Breast epithelium (tissue), 3 donors: ENCODE measurements around the gene RAPGEF1.

Experiments used
- CTCF ChIP-seq, 3 donors: fragments of 450-650 bp; IDR thresholded peaks; one replicate each; pipeline ENCODE4 v1.5.1; 2016 to 2017; ENCODE audit warnings: antibody characterized with exemption in 3 of 3, mild to moderate bottlenecking in 3 of 3, moderate library complexity in 3 of 3
- POLR2A ChIP-seq: fragments of 450-650 bp; IDR thresholded peaks from one replicate; pipeline ENCODE4 v1.6.1; 2016; ENCODE audit warnings: antibody characterized with exemption, mild to moderate bottlenecking, moderate library complexity
- POLR2AphosphoS5 ChIP-seq, 3 donors: sonication (generic); formaldehyde crosslinking; IDR thresholded peaks; one replicate each; pipeline ENCODE4 v1.6.1; 2017; ENCODE audit warnings: antibody characterized with exemption in 3 of 3

GRCh38 chr9:131543141-131543540 lies 196.7 kb downstream of the RAPGEF1 start:
- no peak for TF ChIP-seq CTCF (IDR thresholded peaks at IDR 0.05)
- TF ChIP-seq POLR2AphosphoS5 (IDR thresholded peaks at IDR 0.05) = no peak
- no peak for TF ChIP-seq POLR2A
